Chondrocyte (in vitro differentiated cells): ENCODE results near the gene PCLO. TPM values are rescaled to one million over a fixed set of nuclear protein-coding genes. Genes with fewer than 3 reads are reported as not detected.
A peak's percentile ranks its signal among the peaks of the same experiment; 100 is the strongest.

Source experiments
- DNase-seq: peaks from one replicate; pipeline ENCODE4 v3.0.0; 2021; ENCODE audit warnings: mixed read lengths, low spot score
- H3K27ac Mint-ChIP-seq: one replicate; pipeline ENCODE4 v1.8.0; 2021; ENCODE audit warnings: mild to moderate bottlenecking, moderate library complexity, mixed read lengths; ENCODE audit not compliant: unreplicated experiment
- H3K27me3 Mint-ChIP-seq: 2 replicates; pipeline ENCODE4 v1.8.0; 2021; ENCODE audit warnings: low read depth, mixed read lengths
- H3K36me3 Mint-ChIP-seq: 2 replicates; pipeline ENCODE4 v1.8.0; 2021; ENCODE audit warnings: low read depth, mixed read lengths
- H3K4me1 Mint-ChIP-seq: 2 replicates; pipeline ENCODE4 v1.8.0; 2021; ENCODE audit warnings: low read depth, mild to moderate bottlenecking, mixed read lengths
- H3K4me3 Mint-ChIP-seq: one replicate; pipeline ENCODE4 v1.8.0; 2021; ENCODE audit warnings: mild to moderate bottlenecking, moderate library complexity, mixed read lengths; ENCODE audit not compliant: unreplicated experiment
- H3K9me3 Mint-ChIP-seq: 2 replicates; pipeline ENCODE4 v1.8.0; 2021; ENCODE audit warnings: low read depth, mixed read lengths
- CTCF ChIP-seq: fragments of 200-600 bp; sonication (generic); IDR thresholded peaks from 2 replicates; pipeline ENCODE4 v1.5.0; 2021; ENCODE audit warnings: antibody characterized with exemption, mild to moderate bottlenecking, moderate library complexity
- long read RNA-seq: library from polyadenylated mRNA; stranded (forward); transcript quantifications from one replicate; pipeline ENCODE4 v2.0.0, GENCODE V29; 2021
- total RNA-seq: library from RNA; stranded (reverse); gene quantifications from 3 replicates; pipeline ENCODE4 v1.2.1, GENCODE V29; 2021

PCLO gene
- 1.3 to 2.2 TPM (median 1.5 TPM) in 3 replicates for total RNA-seq
- long read RNA-seq, partial matches to known transcripts: 0 of 2 reads
- long read RNA-seq, other reads (novel, unspliced or antisense): 2 of 2 reads

GRCh38 chr7:83162402-83163256 is at the start of gene PCLO:
PCLO (minus strand) TSS chr7:83162884; CDS start chr7:83162592, 292 bp downstream.
- TF ChIP-seq CTCF: no peak
- peak within 1 kb of the TSS; percentile 80 for H3K4me3 Mint-ChIP-seq
- H3K36me3 Mint-ChIP-seq: no peaks in the 10 kb centered on the region
- peaks cover 3% of the 10 kb centered on the region for H3K27me3 Mint-ChIP-seq
- DNase-seq: peak; percentile 95
- no peaks in the 10 kb centered on the region for H3K9me3 Mint-ChIP-seq
- H3K4me1 Mint-ChIP-seq: peaks cover 12% of the 10 kb centered on the region
- peak within 1 kb of the TSS; percentile 73 for H3K27ac Mint-ChIP-seq

- H3K4me1 Mint-ChIP-seq: no peaks in the 10 kb centered on the region
- H3K27me3 Mint-ChIP-seq: no peaks in the 10 kb centered on the region
- H3K9me3 Mint-ChIP-seq: no peaks in the 10 kb centered on the region
- H3K4me3 Mint-ChIP-seq: no peak overlapping the region
- H3K36me3 Mint-ChIP-seq: no peaks in the 10 kb centered on the region
- no peak overlapping the region for H3K27ac Mint-ChIP-seq
- no peak for DNase-seq
- TF ChIP-seq CTCF: no peak
Observed at GRCh38 chr7:83211685-83212084, 49.0 kb upstream of the PCLO start.

- no peak for TF ChIP-seq CTCF
- Mint-ChIP-seq H3K4me1 (no peaks in the 10 kb centered on the region), H3K9me3 (no peaks in the 10 kb centered on the region)
Observed at GRCh38 chr7:83210479-83210878, 47.8 kb upstream of the PCLO start.

GRCh38 chr7:83204715-83205114 is 42.0 kb upstream of the PCLO start:
- Mint-ChIP-seq H3K4me1 (no peaks in the 10 kb centered on the region), H3K27me3 (peaks cover 9% of the 10 kb centered on the region), H3K27ac (no peak overlapping the region), H3K4me3 (no peak overlapping the region), H3K36me3 (no peaks in the 10 kb centered on the region), H3K9me3 (no peaks in the 10 kb centered on the region)
- no peak for DNase-seq
- no peak for TF ChIP-seq CTCF

More at GRCh38 chr7:83210479-83210878, 47.8 kb upstream of the PCLO start:
- Mint-ChIP-seq H3K27ac (no peak overlapping the region), H3K4me3 (no peak overlapping the region), H3K27me3 (no peaks in the 10 kb centered on the region), H3K36me3 (no peaks in the 10 kb centered on the region)
- no peak for DNase-seq

- TF ChIP-seq CTCF: no peak
- no peaks in the 10 kb centered on the region for H3K4me1 Mint-ChIP-seq
- no peak overlapping the region for H3K4me3 Mint-ChIP-seq
- no peaks in the 10 kb centered on the region for H3K36me3 Mint-ChIP-seq
- H3K27ac Mint-ChIP-seq: no peak overlapping the region
- H3K9me3 Mint-ChIP-seq: peaks cover 4% of the 10 kb centered on the region
- peaks cover 9% of the 10 kb centered on the region for H3K27me3 Mint-ChIP-seq
- DNase-seq: no peak
Observed at GRCh38 chr7:83201355-83201754, 38.7 kb upstream of the PCLO start.
